Epithelial cell of proximal tubule (primary cell): Measurements from ENCODE around the gene THOC6. TPM values are rescaled to one million over a fixed set of nuclear protein-coding genes. Genes with fewer than 3 reads are reported as not detected.
"Not testable (repeated sequence)": the region's sequence is repeated elsewhere in the genome, so short reads cannot be mapped to it uniquely, and the experiment has no call there.

Experiments used
- DNase-seq: peaks from one replicate; pipeline ENCODE4 v3.0.0-alpha.2; 2011; ENCODE audit warnings: low read depth
- H3K4me3 ChIP-seq: 2 replicates; pipeline ENCODE4 v1.5.1; 2011; ENCODE audit warnings: low read depth, mild to moderate bottlenecking, low read length
- CTCF ChIP-seq: conservative IDR thresholded peaks from 2 replicates; pipeline ENCODE4 v1.5.1; 2012; ENCODE audit warnings: low read depth, mild to moderate bottlenecking, low read length
- total RNA-seq: library from RNA; depleted of rRNA; stranded (reverse); fragments of >200 nt; gene quantifications from 2 replicates; pipeline ENCODE4 v1.2.3, GENCODE V29; 2015

Gene THOC6
- total RNA-seq, 1 donor from 2014 or later, result 19.0 TPM

- TF ChIP-seq CTCF, result no peak
- no peak overlapping the region for H3K4me3 ChIP-seq
- DNase-seq, result no peak
Measured at GRCh38 chr16:3075523-3075915, 51.7 kb downstream of the THOC6 start.

- DNase-seq, H3K4me3 ChIP-seq: not testable (repeated sequence)
Measured at GRCh38 chr16:3075946-3076345, 52.1 kb downstream of the THOC6 start.

- H3K4me3 ChIP-seq, result no peak overlapping the region
- no peak for TF ChIP-seq CTCF
- DNase-seq, result no peak
Measured at GRCh38 chr16:3076577-3076976, 52.7 kb downstream of the THOC6 start.

Other genes starting within 250 kb of the THOC6 start
- gene ELOB, start 246.8 kb upstream of the THOC6 start, total RNA-seq, result 276 and 311 TPM in 2 replicates
- not detected in 2 replicates for gene PRSS33, start 236.5 kb upstream of the THOC6 start, total RNA-seq
- gene PRSS41, start 225.6 kb upstream of the THOC6 start, total RNA-seq, result not detected in 2 replicates
- 0.87 and 4.6 TPM in 2 replicates for gene PRSS21, start 206.8 kb upstream of the THOC6 start, total RNA-seq
- gene ZG16B, start 193.7 kb upstream of the THOC6 start, total RNA-seq, result 0.06 and 2.1 TPM in 2 replicates
- 9.5 and 11.1 TPM in 2 replicates for gene PRSS22, start 165.9 kb upstream of the THOC6 start, total RNA-seq
- 49.6 and 55.5 TPM in 2 replicates for gene FLYWCH2, start 140.8 kb upstream of the THOC6 start, total RNA-seq
- 28.0 and 47.1 TPM in 2 replicates for gene FLYWCH1, start 112.1 kb upstream of the THOC6 start, total RNA-seq
- gene KREMEN2, start 59.8 kb upstream of the THOC6 start, total RNA-seq, result 0.72 and 4.2 TPM in 2 replicates
- 33.4 and 36.0 TPM in 2 replicates for gene PAQR4, start 54.7 kb upstream of the THOC6 start, total RNA-seq
- 107 and 120 TPM in 2 replicates for gene PKMYT1, start 43.6 kb upstream of the THOC6 start, total RNA-seq
- gene CLDN9, start 11.1 kb upstream of the THOC6 start, total RNA-seq, result 0.29 and 3.5 TPM in 2 replicates
- gene CLDN6, start 5.9 kb upstream of the THOC6 start, total RNA-seq, result 255 and 813 TPM in 2 replicates
- 451 and 701 TPM in 2 replicates for gene TNFRSF12A, start 3.7 kb upstream of the THOC6 start, total RNA-seq
- 14.3 and 39.0 TPM in 2 replicates for gene HCFC1R1, start 93 bp upstream of the THOC6 start, total RNA-seq
- gene BICDL2, start 12.9 kb downstream of the THOC6 start, total RNA-seq, result 2.5 and 4.6 TPM in 2 replicates
- under 0.01 and 0.52 TPM in 2 replicates for gene MMP25, start 22.5 kb downstream of the THOC6 start, total RNA-seq
- 461 and 747 TPM in 2 replicates for gene IL32, start 41.6 kb downstream of the THOC6 start, total RNA-seq
- gene ZSCAN10, start 75.3 kb downstream of the THOC6 start, total RNA-seq, result not detected in 2 replicates
- gene ZNF205, start 88.6 kb downstream of the THOC6 start, total RNA-seq, result 15.8 and 22.1 TPM in 2 replicates
- 2.4 and 7.7 TPM in 2 replicates for gene ZNF213, start 111.0 kb downstream of the THOC6 start, total RNA-seq
- 0.52 TPM in 1 of 2 replicates, not detected in the other for gene OR1F1, start 164.2 kb downstream of the THOC6 start, total RNA-seq
- gene ZNF200, start 211.1 kb downstream of the THOC6 start, total RNA-seq, result 6.1 and 6.3 TPM in 2 replicates
- gene MEFV, start 232.6 kb downstream of the THOC6 start, total RNA-seq, result not detected in 2 replicates